ENCODE results near the gene KCNQ1.

Gene KCNQ1

GRCh38 chr11:2833051-2833715, 388.4 kb downstream of the KCNQ1 start:
- H3K4me3 ChIP-seq (replicated peaks; ENCODE audit: low read depth, low read length): no peak overlapping the region
- DNase-seq (ENCODE audit: extremely low read depth, insufficient read length): no peak
- TF ChIP-seq, protein P1, sequence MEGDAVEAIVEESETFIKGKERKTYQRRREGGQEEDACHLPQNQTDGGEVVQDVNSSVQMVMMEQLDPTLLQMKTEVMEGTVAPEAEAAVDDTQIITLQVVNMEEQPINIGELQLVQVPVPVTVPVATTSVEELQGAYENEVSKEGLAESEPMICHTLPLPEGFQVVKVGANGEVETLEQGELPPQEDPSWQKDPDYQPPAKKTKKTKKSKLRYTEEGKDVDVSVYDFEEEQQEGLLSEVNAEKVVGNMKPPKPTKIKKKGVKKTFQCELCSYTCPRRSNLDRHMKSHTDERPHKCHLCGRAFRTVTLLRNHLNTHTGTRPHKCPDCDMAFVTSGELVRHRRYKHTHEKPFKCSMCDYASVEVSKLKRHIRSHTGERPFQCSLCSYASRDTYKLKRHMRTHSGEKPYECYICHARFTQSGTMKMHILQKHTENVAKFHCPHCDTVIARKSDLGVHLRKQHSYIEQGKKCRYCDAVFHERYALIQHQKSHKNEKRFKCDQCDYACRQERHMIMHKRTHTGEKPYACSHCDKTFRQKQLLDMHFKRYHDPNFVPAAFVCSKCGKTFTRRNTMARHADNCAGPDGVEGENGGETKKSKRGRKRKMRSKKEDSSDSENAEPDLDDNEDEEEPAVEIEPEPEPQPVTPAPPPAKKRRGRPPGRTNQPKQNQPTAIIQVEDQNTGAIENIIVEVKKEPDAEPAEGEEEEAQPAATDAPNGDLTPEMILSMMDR (IDR thresholded peaks at IDR 0.05; ENCODE audit: insufficient read depth, low read length, poor library complexity, severe bottlenecking): no peak
- H3K36me3 ChIP-seq (ENCODE audit: control insufficient read depth, insufficient read depth, low read length): no peaks in the 10 kb centered on the region
- H3K27me3 ChIP-seq (replicated peaks; ENCODE audit: control insufficient read depth, insufficient read depth, low read length): no peaks in the 10 kb centered on the region; the same call in 1 of the 2 replicates

GRCh38 chr11:2833716-2834502, 389.1 kb downstream of the KCNQ1 start:
- H3K36me3 ChIP-seq (ENCODE audit: control insufficient read depth, insufficient read depth, low read length): no peaks in the 10 kb centered on the region
- TF ChIP-seq, protein P1 (IDR thresholded peaks at IDR 0.05; ENCODE audit: insufficient read depth, low read length, poor library complexity, severe bottlenecking): no peak
- H3K27me3 ChIP-seq (replicated peaks; ENCODE audit: control insufficient read depth, insufficient read depth, low read length): no peaks in the 10 kb centered on the region; the same call in 1 of the 2 replicates
- no peak for DNase-seq (ENCODE audit: extremely low read depth, insufficient read length)
- H3K4me3 ChIP-seq (replicated peaks; ENCODE audit: low read depth, low read length): no peak overlapping the region

DNA sequence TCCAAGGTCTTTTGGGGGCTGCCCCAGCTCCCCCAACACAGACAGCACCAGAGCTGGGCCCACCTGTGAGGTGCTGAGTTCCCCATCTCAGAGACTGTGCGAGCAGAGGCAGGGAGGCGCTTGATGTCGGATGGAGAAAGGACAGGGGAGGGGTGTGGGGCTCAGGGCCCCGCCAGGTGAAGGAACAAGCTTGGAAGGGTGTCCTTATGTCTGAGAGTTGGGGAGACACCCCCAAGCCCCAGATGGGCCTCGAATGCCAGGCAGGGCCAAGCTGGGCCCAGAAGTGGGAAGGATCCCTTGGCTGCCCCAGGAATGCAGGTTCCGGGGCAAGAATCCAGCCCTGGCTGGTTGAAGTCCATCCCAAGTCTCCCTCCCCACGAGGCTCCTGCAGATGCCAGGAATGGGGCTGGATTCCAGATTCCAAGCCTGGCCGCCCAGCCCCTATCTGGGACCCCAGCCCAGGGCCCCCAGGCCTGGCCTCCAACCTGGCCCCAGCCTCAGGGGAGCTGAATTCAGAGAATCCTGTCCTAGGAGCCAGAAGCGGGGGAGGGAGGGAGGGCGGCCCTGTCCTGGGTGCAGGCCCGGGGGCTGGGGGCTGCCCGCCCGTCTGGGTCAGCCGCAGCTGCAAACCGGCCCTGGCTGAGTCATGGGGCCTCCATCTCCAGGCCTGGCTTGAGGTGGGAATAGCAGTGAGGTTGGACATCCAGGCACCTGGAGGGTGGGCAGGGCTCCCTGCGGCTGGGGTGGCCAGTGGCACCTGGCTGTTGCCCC, 389.9 kb downstream of the KCNQ1 start:
- H3K27me3 ChIP-seq (replicated peaks; ENCODE audit: control insufficient read depth, insufficient read depth, low read length): no peaks in the 10 kb centered on the region; the same call in 1 of the 2 replicates
- TF ChIP-seq, protein P1 (IDR thresholded peaks at IDR 0.05; ENCODE audit: insufficient read depth, low read length, poor library complexity, severe bottlenecking): no peak
- no peak overlapping the region for H3K4me3 ChIP-seq (replicated peaks; ENCODE audit: low read depth, low read length)
- no peak for DNase-seq (ENCODE audit: extremely low read depth, insufficient read length)
- H3K36me3 ChIP-seq (ENCODE audit: control insufficient read depth, insufficient read depth, low read length): no peaks in the 10 kb centered on the region

DNA sequence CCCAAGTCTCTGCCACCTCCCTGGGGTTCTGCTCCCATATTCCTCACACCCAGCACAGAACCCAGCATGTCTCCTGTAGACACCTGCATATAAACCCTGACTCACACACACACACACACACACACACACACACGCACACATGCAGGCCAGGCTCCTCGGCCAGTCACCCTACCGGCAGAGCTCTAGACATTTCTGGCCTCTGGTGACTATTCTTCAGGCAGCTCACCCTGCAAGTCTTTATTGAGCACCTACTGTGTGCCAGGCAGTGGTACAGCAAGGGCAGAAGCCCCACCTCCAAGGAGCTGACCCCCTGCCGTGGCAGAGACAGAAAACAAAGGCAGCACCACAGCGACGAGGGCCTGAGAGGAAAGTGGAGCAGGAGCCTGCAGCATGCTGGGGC, 390.5 kb downstream of the KCNQ1 start:
- Histone ChIP-seq H3K36me3 (ENCODE audit: control insufficient read depth, insufficient read depth, low read length) (no peaks in the 10 kb centered on the region), H3K4me3 (replicated peaks; ENCODE audit: low read depth, low read length) (no peak overlapping the region), H3K27me3 (replicated peaks; ENCODE audit: control insufficient read depth, insufficient read depth, low read length) (no peaks in the 10 kb centered on the region; the same call in 1 of the 2 replicates)
- no peak for DNase-seq (ENCODE audit: extremely low read depth, insufficient read length)
- TF ChIP-seq, protein P1 (IDR thresholded peaks at IDR 0.05; ENCODE audit: insufficient read depth, low read length, poor library complexity, severe bottlenecking): no peak

DNA sequence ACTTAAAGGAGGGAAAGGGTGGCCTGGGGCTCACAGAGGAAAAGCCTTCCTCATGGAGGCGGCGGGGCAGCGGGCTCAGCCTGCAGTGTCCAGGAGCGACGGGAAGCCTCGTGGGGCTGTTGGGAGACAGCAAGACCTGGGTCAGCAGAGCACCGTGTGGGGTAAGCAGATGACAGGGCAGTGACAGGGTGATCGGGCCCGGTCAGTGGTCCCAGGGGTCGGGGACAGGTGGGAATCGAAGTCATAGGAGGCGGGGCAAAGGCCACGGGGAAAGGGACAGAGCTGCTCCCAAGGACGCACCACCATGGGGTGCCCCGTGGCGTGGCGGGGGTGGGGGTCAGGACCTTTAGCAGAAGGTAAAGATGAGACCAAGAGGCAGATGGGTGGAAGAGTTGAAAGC, 390.9 kb downstream of the KCNQ1 start:
- TF ChIP-seq, protein P1 (IDR thresholded peaks at IDR 0.05; ENCODE audit: insufficient read depth, low read length, poor library complexity, severe bottlenecking): no peak

More for the DNA sequence above, 390.9 kb downstream of the KCNQ1 start:
- Histone ChIP-seq H3K4me3 (replicated peaks; ENCODE audit: low read depth, low read length) (no peak overlapping the region), H3K36me3 (ENCODE audit: control insufficient read depth, insufficient read depth, low read length) (no peaks in the 10 kb centered on the region), H3K27me3 (replicated peaks; ENCODE audit: control insufficient read depth, insufficient read depth, low read length) (no peaks in the 10 kb centered on the region; the same call in 1 of the 2 replicates)
- DNase-seq (ENCODE audit: extremely low read depth, insufficient read length): no peak

Data from GM06990 (cell line).